ENCODE measurements around the gene KDSR. TPM values are rescaled to one million over a fixed set of nuclear protein-coding genes. Genes with fewer than 3 reads are reported as not detected.

The KDSR gene
- total RNA-seq, 1 donor from 2014 or later, result 208 TPM

GRCh38 chr18:63290166-63290820, 76.7 kb downstream of the KDSR start:
- Histone ChIP-seq H3K36me3 (no peaks in the 10 kb centered on the region), H3K27me3 (no peaks in the 10 kb centered on the region), H3K4me3 (no peak overlapping the region), H3K9me3 (no peaks in the 10 kb centered on the region), H3K4me1 (peaks cover 3 to 49% of the 10 kb centered on the region in 2 donors), H3K27ac (peak overlapping the region in 1 of 2 donors; percentile 10)
- no peak for DNase-seq (ENCODE audit: low spot score in 2 of 2)
- intact Hi-C loops (cut with DNase I), result no loop called here
- TF ChIP-seq, protein P1, sequence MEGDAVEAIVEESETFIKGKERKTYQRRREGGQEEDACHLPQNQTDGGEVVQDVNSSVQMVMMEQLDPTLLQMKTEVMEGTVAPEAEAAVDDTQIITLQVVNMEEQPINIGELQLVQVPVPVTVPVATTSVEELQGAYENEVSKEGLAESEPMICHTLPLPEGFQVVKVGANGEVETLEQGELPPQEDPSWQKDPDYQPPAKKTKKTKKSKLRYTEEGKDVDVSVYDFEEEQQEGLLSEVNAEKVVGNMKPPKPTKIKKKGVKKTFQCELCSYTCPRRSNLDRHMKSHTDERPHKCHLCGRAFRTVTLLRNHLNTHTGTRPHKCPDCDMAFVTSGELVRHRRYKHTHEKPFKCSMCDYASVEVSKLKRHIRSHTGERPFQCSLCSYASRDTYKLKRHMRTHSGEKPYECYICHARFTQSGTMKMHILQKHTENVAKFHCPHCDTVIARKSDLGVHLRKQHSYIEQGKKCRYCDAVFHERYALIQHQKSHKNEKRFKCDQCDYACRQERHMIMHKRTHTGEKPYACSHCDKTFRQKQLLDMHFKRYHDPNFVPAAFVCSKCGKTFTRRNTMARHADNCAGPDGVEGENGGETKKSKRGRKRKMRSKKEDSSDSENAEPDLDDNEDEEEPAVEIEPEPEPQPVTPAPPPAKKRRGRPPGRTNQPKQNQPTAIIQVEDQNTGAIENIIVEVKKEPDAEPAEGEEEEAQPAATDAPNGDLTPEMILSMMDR (IDR thresholded peaks at IDR 0.05), result no peak

DNA sequence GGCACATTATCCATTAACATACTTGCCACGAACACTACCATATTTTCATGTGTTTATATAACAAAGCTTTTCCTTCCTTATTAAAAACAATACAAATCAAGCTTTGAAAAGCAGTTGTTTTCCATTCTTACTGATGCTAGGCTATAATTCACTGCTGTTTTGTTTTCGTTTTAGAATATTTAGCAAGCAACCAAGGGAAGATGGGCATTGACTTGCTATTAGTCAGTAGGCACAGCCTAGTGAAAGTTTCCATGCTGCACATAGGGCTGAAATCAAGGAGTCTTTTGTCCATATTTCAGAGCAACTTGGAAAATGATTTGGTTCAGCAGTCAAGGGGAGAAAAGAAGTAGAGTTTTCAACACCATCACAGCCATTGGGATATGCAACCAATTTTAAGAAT, 78.7 kb downstream of the KDSR start:
- Histone ChIP-seq H3K36me3 (no peaks in the 10 kb centered on the region), H3K9me3 (no peaks in the 10 kb centered on the region), H3K27me3 (no peaks in the 10 kb centered on the region), H3K4me1 (peaks cover 3 to 56% of the 10 kb centered on the region in 2 donors), H3K27ac (peak overlapping the region; percentile 34 to 66), H3K4me3 (no peak overlapping the region)
- DNase-seq (ENCODE audit: low spot score in 2 of 2), result no peak
- TF ChIP-seq, protein P1 (IDR thresholded peaks at IDR 0.05), result no peak
- intact Hi-C loops (cut with DNase I), result no loop called here

DNA sequence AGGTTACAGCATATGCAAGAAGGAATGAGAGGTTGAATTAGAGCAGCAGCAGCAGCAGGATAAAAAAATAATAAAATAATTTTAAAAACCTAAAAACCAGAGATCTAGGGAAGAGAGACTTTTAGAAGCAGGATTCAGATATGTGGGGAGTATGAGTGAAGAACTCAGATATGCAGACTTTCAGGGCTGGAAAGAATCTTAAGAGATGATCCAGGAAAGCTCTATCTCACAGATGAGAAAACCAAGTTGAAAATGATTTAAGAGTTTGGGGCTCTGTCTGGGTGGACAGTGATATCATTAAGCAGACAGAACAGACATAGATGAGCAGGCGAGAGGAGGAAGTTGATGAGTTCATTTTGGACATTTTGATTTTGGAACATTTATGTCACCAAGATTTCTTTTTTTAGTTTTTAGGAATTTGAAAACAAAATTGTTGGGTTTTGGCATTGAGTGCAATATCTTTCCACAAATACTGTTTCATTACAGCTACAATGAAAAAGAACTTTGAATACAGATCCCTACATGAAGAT, 79.2 kb downstream of the KDSR start:
- no peak overlapping the region for H3K4me3 ChIP-seq
- no peaks in the 10 kb centered on the region for H3K27me3 ChIP-seq
- TF ChIP-seq, protein P1 (IDR thresholded peaks at IDR 0.05), result no peak
- H3K36me3 ChIP-seq, result no peaks in the 10 kb centered on the region
- peaks cover 0 to 51% of the 10 kb centered on the region in 2 donors for H3K4me1 ChIP-seq
- peak overlapping the region; percentile 34 to 66 for H3K27ac ChIP-seq
- intact Hi-C loops (cut with DNase I), result no loop called here
- no peak for DNase-seq (ENCODE audit: low spot score in 2 of 2)
- no peaks in the 10 kb centered on the region for H3K9me3 ChIP-seq

DNA sequence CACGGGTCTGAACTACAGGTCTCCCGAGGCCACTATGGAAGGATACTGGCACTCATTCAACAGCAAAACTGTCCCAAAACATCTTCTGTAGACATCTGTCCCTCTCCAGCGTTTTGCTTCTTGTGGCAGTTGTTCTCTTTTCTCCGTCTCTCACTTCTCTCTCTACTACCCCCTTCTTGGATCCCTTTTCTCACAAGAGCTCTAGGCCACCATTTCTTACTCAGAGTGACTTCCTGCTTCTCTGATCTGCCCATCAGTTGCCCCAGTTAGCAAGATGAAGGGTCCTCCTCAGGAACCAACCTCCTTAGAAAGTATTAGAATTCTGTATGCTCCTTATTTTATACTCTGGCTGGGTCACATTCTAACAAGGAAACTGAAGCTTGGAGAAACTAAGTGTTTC, 80.1 kb downstream of the KDSR start:
- Histone ChIP-seq H3K36me3 (no peaks in the 10 kb centered on the region), H3K27ac (peak overlapping the region; percentile 34 to 66), H3K4me1 (peaks cover 0 to 51% of the 10 kb centered on the region in 2 donors), H3K9me3 (no peaks in the 10 kb centered on the region), H3K27me3 (no peaks in the 10 kb centered on the region), H3K4me3 (no peak overlapping the region)
- intact Hi-C loops (cut with DNase I), result no loop called here
- TF ChIP-seq, protein P1 (IDR thresholded peaks at IDR 0.05), result no peak
- no peak for DNase-seq (ENCODE audit: low spot score in 2 of 2)

GRCh38 chr18:63284827-63285733, 81.9 kb downstream of the KDSR start:
- intact Hi-C loops (cut with DNase I), result no loop called here
- peaks cover 0 to 38% of the 10 kb centered on the region in 2 donors for H3K4me1 ChIP-seq
- H3K4me3 ChIP-seq, result no peak overlapping the region
- DNase-seq (ENCODE audit: low spot score in 2 of 2), result no peak
- no peaks in the 10 kb centered on the region for H3K36me3 ChIP-seq
- H3K27me3 ChIP-seq, result no peaks in the 10 kb centered on the region
- H3K27ac ChIP-seq, result peak overlapping the region; percentile 14 to 20
- TF ChIP-seq, protein P1 (IDR thresholded peaks at IDR 0.05), result no peak
- H3K9me3 ChIP-seq, result no peaks in the 10 kb centered on the region
